Middle frontal gyrus (tissue), 1 donor: ENCODE measurements around the gene CACNA1F.

Experiments
- DNase-seq: peaks from one replicate; pipeline ENCODE4 v3.0.0-alpha.2; 2015; ENCODE audit warnings: low spot score; ENCODE audit errors: extremely low spot score

CACNA1F gene

GRCh38 chrX:49199315-49199595 lies 33.9 kb downstream of the CACNA1F start:
- DNase-seq = no peak

- DNase-seq = no peak
Measured at GRCh38 chrX:49198540-49199314, 34.4 kb downstream of the CACNA1F start.

DNA sequence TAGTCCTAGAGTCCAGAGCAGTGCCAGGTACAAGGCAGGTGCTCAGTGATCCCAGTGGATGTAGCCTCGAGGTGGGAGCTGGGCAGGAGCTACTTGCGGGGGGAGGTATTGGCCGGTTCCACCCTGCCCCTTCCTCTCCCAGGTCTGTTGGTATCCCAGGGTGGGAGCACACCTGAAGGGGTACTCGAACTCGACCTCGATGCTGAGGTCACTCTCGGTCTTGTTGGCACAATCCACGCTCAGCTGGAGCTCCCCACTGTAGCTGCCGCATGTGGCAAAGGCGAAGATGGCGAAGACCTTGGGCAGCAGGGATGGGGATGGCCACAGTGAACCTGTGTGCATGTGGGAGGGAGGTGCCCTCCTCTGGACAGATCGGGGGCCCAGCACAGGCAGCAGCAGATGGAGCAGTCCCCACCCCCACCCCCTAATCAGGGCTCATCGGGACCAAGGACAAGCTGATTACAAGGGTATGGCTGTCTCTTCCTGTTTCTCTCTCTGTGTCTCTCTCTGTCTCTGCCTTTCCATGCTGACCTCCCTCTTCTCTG lies 35.5 kb downstream of the CACNA1F start:
- DNase-seq = no peak

DNA sequence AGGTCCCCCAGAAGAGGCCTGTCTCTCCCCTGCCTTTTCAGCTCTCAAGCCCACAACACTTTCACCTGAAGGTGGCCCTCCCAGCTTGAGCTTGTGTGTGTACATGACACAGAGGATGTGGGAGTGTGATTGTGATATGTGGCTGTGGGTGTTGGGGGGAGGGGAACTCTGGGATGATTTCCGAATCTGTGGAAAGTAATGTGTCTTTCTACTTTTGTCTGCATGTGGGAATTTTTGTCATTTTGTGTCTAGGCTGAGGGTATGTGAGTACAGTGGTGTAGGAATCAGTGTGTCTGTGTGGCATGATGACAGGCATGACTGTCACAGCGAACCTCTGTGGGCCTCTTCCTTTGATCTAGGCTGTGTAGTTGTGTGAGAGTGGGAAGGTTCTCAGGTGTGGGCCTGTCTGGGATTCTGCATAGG lies 39.6 kb downstream of the CACNA1F start:
- DNase-seq = no peak

DNA sequence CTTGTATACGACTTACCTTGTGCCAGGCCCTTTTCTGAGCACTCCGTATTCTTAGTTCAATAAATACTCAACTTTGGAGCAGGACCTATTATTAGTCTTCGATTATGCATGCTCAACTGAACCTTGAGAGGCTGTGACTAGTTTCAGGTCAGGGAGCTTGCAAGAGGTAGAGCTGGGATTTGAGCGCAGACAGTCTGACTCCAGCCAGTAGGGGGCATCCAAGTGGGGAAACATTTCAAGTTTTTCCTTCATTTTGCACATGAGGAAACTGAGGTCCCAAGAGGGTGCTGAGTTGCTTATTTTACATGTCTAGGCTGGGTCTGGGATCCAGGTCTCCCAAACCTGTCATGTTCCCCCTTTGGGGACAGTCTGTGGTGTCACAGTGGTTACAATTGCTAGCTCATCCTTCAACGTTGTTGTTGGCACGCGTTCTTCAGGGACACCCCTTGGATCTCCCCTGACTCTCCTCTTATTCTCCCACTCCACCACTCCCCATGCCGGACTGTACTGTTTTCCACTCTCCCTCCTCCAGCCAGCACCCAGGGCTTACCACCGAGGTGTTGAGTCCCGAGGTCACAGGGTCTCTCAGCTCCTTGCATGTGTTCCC lies 40.3 kb downstream of the CACNA1F start:
- no peak for DNase-seq

DNA sequence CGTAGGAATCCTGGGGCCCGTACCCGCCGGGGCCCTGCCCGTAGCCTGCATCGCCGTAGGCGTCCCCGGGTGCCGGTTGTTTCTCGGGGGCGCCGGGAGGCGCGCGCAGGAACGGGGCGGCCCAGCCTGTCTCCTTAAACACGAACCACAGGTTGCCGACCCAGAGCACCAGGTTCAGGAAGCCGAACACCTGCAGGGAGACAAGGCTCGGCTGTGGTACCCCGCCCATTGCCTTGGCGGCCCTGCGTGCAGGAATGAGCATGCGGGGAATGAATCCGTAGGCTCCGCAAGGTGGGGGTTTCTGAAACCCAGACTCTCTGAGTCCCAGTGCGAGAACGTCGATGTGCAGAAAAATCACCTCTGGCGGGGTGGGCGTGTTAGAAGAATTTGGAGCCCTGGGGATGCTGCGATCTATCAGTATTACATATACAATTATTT lies 41.5 kb downstream of the CACNA1F start:
- DNase-seq = no peak

DNA sequence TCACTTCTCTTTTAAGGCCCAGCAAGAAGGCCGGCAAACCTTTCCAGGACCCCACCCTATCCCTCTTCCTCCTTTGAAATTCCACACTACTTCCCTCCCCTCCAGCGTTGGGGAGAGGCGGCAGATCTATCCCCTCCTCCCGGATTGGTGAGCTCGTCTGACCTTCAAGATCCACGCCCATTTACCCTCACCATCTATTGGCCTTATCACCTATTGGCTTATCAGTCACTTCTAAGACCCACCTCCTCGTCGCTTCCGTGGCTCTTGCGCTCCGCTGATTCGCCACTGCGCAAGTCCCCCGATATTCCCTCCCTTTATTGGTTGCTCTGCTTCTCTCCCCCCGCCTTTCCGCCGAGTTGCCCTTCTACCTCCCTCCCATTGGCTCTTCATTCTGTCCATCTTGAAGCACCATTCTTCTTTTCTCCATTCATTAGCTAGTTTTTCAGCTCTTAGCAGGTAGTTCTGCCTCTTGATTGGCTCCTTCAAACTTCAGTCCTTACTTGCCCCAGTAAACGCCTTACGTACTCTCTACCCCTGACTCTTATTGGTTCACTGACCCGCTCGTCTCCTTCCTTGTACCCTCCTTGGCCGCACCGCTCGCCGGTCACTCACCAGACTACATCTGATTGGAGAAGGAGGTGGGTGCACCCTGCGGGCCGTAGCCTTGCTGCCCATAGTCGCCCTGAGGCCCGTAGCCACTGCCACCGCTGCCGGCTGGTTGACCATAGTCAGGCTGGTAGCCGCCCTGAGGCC lies 42.1 kb downstream of the CACNA1F start:
- DNase-seq = peak; percentile 81

DNA sequence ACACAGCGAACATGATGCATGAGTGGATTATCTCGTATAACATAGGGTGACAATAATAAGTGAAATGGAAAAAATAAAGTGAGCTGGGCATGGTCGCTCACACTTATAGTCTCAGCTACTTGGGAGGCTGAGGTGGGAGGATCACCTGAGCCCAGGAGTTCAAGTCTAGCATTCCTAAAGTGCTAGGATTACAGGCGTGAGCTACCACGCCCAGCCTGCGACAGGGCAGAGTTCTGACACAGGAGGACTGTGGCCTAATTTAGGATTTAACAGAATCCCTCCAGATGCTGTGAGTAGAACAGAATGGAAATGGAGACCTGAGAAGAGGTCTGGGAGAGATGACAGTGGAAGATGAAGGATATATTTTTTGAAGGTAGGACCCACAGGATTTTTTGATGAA lies 43.5 kb downstream of the CACNA1F start:
- DNase-seq = no peak

GRCh38 chrX:49188468-49189076 lies 44.6 kb downstream of the CACNA1F start:
- DNase-seq = no peak

DNA sequence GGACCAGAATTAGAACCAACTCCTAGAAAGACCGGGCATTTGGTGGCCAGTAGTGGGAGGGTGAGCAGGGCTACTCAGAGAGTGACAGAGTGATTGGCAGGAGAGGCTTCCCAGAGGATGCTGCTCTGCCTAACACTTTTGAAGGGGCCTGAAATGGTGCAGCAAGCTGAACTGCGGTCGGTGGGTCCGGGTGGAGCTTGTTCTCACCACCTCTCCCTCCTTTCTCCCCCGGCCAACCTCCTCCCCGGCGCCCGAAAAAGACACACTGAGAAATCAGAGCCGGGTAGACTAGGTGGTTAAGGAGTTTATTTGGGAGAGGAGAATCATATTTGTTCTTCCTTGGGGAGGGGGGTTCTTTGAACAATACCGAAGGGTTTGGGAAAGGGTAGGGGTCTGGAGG lies 45.6 kb downstream of the CACNA1F start:
- DNase-seq = no peak

- no peak for DNase-seq
Measured at GRCh38 chrX:49187028-49187394, 46.1 kb downstream of the CACNA1F start.

GRCh38 chrX:49186125-49187027 lies 46.8 kb downstream of the CACNA1F start, which contains the start of gene PRICKLE3:
Gene PRICKLE3 (minus strand): TSS chrX:49186373. CDS start chrX:49186297, 76 bp downstream.
- DNase-seq = no peak

DNA sequence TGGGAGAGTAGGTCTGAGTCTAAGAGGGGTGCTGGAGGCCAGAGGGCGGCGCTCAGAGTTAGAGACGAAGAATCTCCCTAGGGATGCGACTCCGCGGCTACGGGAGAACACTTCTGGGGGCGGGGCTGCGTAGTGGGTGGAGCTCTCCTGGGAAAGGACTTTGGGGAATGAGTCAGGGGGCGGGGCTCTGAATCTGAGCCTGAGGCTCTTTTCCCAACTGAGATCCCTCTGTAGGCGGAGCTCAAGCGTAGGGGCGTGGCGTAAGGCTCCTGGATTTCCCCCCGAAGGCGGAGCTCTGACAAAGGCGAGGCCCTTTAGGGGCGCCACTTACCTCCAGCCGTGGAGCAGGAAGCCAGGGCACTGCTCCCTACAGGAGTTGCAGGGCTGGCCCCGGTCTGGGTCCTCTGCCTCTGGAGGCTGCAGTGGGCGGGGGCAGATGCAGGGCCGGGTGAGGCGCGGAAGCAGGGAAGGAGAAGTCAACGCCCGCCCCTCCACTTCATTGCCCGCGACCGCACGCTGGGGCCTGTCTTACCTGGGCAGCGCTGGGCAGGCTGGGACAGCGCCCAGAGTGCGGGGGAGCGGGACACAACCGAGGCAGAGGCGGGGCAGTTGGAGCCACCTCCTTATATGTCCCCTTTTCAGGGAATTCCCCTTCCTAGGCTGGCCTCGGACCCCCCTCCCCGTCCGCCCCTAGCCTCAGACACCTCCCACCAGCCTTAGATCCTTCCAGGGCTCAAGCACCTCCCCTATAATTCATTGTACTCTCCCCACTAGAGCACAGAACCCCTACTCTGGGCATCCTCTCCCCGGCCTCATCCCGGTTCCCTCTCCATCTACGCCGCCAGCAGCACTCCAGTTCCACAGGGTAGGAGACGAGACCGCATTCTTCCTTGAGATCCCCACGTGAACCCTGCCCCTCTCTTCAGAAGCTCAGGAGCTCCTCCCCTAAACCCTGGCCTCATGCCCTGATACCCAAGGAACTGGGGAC lies 48.6 kb downstream of the CACNA1F start:
- DNase-seq = no peak

DNA sequence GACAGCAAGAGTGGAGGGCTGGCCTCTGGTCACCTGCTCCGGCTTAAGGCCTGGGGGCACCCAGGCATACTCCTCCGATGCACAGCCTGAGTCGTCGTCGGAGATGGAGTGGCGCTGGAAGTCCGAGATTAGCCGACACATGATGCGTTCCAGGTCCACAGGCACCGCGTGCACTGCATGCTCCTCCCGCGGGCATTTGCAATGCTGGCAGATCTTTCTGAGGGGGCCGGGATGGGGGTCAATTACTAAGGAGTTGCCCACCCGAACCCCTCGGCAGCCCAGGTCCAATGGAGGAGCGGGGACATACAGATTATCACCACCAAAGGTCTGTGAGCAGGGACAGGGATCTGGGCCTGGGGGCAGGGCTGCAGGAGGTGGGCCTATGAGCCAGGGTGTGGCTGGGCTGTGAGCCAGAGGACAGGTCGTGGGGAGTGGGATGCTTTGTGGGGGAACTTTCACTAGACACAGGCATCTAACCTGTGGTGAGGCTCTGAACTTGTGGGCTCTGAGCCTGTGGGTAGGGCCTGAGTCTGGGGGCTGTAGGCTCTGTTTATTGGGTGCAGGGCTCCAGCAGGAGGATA lies 49.3 kb downstream of the CACNA1F start:
- no peak for DNase-seq

DNA sequence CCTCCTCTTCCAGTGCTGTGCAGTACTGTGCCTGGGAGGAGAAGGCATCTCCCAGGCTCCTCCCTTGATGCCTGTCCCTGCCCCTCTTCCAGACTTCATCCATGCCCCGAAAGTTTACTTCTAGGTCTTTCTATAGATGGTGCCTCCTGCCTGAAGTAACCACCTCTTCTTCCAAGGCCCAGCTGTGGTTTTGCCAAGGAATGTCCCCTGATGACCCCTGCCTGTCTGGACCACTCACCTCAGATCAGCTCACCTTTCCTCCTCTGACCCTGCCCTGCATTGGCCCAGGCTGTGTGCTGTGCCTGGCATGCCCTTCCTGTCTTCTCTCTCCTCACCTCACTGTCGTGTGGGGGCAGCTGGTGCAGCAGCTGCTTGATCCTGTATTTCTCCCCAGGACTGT lies 53.8 kb downstream of the CACNA1F start:
- DNase-seq = no peak

DNA sequence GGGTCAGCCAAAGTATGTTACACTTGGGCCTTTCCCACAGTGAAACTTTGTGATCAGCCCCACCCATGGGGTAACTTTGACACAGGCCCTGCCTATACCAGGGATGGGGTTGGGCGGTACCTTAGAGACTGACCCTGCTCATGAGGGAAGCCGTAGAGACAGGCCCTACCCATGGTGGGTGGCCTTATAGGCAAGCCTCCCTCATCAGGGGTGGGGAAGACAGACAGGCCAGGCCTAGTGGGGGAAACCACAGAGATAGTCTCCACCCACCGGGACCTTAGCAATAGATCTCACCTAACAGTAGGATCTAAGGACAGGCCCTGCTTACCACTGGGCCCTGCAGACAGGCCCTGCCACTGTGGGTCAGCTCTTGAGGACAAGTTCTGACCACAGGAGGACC lies 54.6 kb downstream of the CACNA1F start:
- DNase-seq = no peak

DNA sequence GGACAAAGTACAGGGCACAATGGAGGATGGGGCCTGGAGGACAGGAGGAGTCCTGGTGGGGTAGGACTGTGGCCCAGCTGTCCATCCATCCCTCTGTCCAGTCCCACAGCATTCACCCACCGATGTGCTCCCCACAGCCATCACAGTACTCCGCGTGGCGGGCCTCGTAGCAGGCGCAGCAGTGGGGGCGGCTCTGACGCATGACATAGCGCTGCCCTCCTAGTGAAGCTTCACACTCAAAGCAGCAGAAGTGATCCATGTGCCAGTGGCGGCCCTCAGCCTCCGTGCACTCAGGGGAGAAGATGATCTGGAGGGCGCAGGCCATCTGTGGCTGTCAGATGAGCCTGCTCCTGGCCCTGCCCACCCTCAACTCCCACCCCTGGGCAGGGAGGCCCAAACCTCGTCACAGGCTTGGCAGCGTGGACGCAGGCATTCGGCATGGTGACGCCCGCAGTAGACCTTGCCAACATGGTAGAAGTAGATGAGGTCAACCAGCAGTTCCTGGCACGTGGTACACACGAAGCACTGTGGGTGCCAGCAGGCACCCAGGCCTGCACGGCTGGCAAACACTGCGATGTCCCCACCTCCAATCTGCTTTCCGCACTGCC lies 55.2 kb downstream of the CACNA1F start:
- DNase-seq = no peak

DNA sequence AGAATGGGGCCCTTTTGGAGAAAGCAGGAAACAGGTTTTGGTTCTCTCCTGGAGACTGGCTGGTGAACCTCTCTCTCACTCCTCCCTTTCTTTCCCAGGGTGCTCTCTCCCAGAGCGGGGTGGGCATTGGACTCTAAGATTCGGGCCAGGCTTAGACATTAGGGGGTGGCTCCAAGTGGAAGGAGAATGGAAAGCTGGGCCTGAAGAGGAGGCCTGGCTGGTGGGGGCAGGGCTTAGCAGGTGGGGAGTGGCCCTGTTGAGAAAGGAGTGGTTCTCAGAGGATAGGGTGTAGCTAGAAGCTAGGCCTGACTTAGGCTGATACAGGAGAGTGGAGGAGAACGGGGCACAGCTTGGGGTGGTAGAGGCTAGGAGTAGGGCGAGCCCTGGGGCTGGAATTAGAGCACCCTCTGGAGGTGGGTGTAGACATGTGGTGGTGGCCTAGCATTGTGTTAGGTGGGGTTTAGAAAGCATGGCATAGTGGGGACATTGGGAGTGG lies 55.8 kb downstream of the CACNA1F start:
- no peak for DNase-seq
